Tibial nerve (tissue), 4 donors: ENCODE measurements around the gene XIRP2. TPM values are rescaled to one million over a fixed set of nuclear protein-coding genes. Genes with fewer than 3 reads are reported as not detected.

Experiments used
- DNase-seq, 2 donors: peaks; one replicate each; pipeline ENCODE4 v3.0.0-alpha.2; 2019; ENCODE audit warnings: low spot score in 2 of 2
- H3K27ac ChIP-seq, 4 donors: fragments of 200-600 bp; sonication (generic) in 3 of 4; one replicate each; pipeline ENCODE4 v1.5.1; 2017 to 2019; ENCODE audit warnings: mild to moderate bottlenecking in 1 of 4
- H3K27me3 ChIP-seq, 2 donors: fragments of 200-600 bp; sonication (generic) in 1 of 2; one replicate each; pipeline versions ENCODE4 v1.5.1 to v1.6.0; 2017 to 2019
- H3K36me3 ChIP-seq, 3 donors: fragments of 200-600 bp; sonication (generic); one replicate each; pipeline ENCODE4 v1.5.1; 2018 to 2019
- H3K4me1 ChIP-seq, 4 donors: fragments of 200-600 bp; sonication (generic) in 3 of 4; one replicate each; pipeline ENCODE4 v1.5.1; 2017 to 2019
- H3K4me3 ChIP-seq, 4 donors: fragments of 200-600 bp; sonication (generic) in 3 of 4; one replicate each; pipeline ENCODE4 v1.5.1; 2017 to 2019; ENCODE audit warnings: mild to moderate bottlenecking in 1 of 4, moderate library complexity in 1 of 4
- H3K9me3 ChIP-seq, 4 donors: fragments of 200-600 bp; sonication (generic) in 3 of 4; one replicate each; pipeline ENCODE4 v1.5.1; 2017 to 2019
- CTCF ChIP-seq, 5 experiments: fragments of 200-600 bp in 3 of 5; fragments of 450-650 bp in 2 of 5; sonication (generic) in 3 of 5; IDR thresholded peaks; one replicate each; pipeline ENCODE4 v1.5.1; 2016 to 2019; ENCODE audit warnings: antibody characterized with exemption in 5 of 5, mild to moderate bottlenecking in 3 of 5, moderate library complexity in 2 of 5
- EP300 ChIP-seq, 2 donors: sonication (generic); formaldehyde crosslinking; IDR thresholded peaks; one replicate each; pipeline ENCODE4 v1.6.1; 2017; ENCODE audit warnings: antibody characterized with exemption in 2 of 2, mild to moderate bottlenecking in 1 of 2
- POLR2A ChIP-seq, 2 donors: fragments of 450-650 bp; IDR thresholded peaks; one replicate each; pipeline ENCODE4 v1.6.1; 2017; ENCODE audit warnings: antibody characterized with exemption in 2 of 2, mild to moderate bottlenecking in 2 of 2, moderate library complexity in 2 of 2
- WGBS, 2 donors: methylation state at CpG; one replicate each; pipeline ENCODE4 v1.1.5; 2018; 5-methylcytosine and 5-hydroxymethylcytosine counted together
- total RNA-seq, 4 donors: library from RNA; depleted of rRNA; stranded (reverse); fragments of >200 nt; gene quantifications; one replicate each; pipeline ENCODE4 v1.1.0, GENCODE V29; 2016

XIRP2 gene
- total RNA-seq, 4 donors from 2014 or later, result under 0.01 to 1.8 (median 0.96) TPM

- no peaks in the 10 kb centered on the region for H3K4me1 ChIP-seq
- H3K27me3 ChIP-seq, result no peaks in the 10 kb centered on the region
- H3K4me3 ChIP-seq, result no peak overlapping the region
- no peaks in the 10 kb centered on the region for H3K36me3 ChIP-seq
- TF ChIP-seq POLR2A (IDR thresholded peaks at IDR 0.05), result no peak
- no peak for TF ChIP-seq CTCF (IDR thresholded peaks at IDR 0.05)
- no peak for TF ChIP-seq EP300 (IDR thresholded peaks at IDR 0.05)
- no peaks in the 10 kb centered on the region for H3K9me3 ChIP-seq
- no peak for DNase-seq
- no peak overlapping the region for H3K27ac ChIP-seq
- WGBS, 2 donors, result 22 to 24% methylated on average over 2 of the region's 2 CpGs
Observed at GRCh38 chr2:166891727-166892126, 3.4 kb downstream of the XIRP2 start.

GRCh38 chr2:166892397-166892796, 4.1 kb downstream of the XIRP2 start:
- H3K4me3 ChIP-seq, result no peak overlapping the region
- no peaks in the 10 kb centered on the region for H3K4me1 ChIP-seq
- H3K9me3 ChIP-seq, result no peaks in the 10 kb centered on the region
- DNase-seq, result no peak
- H3K27ac ChIP-seq, result no peak overlapping the region
- no peak for TF ChIP-seq EP300 (IDR thresholded peaks at IDR 0.05)
- no peak for TF ChIP-seq POLR2A (IDR thresholded peaks at IDR 0.05)
- TF ChIP-seq CTCF (IDR thresholded peaks at IDR 0.05), result no peak
- H3K36me3 ChIP-seq, result no peaks in the 10 kb centered on the region
- no peaks in the 10 kb centered on the region for H3K27me3 ChIP-seq

GRCh38 chr2:166895243-166895642, 7.0 kb downstream of the XIRP2 start:
- no peaks in the 10 kb centered on the region for H3K36me3 ChIP-seq
- WGBS, 2 donors, result 41 to 54% methylated on average over 2 of the region's 2 CpGs
- no peaks in the 10 kb centered on the region for H3K9me3 ChIP-seq
- no peak overlapping the region for H3K4me3 ChIP-seq
- no peaks in the 10 kb centered on the region for H3K4me1 ChIP-seq
- DNase-seq, result no peak
- H3K27me3 ChIP-seq, result no peaks in the 10 kb centered on the region
- TF ChIP-seq EP300 (IDR thresholded peaks at IDR 0.05) (no peak), POLR2A (IDR thresholded peaks at IDR 0.05) (no peak), CTCF (IDR thresholded peaks at IDR 0.05) (no peak)
- no peak overlapping the region for H3K27ac ChIP-seq

- no peaks in the 10 kb centered on the region for H3K4me1 ChIP-seq
- no peak overlapping the region for H3K4me3 ChIP-seq
- no peak for DNase-seq
- no peaks in the 10 kb centered on the region for H3K9me3 ChIP-seq
- H3K36me3 ChIP-seq, result no peaks in the 10 kb centered on the region
- TF ChIP-seq EP300 (IDR thresholded peaks at IDR 0.05) (no peak), CTCF (IDR thresholded peaks at IDR 0.05) (no peak), POLR2A (IDR thresholded peaks at IDR 0.05) (no peak)
- no peaks in the 10 kb centered on the region for H3K27me3 ChIP-seq
- no peak overlapping the region for H3K27ac ChIP-seq
Observed at GRCh38 chr2:166897666-166898065, 9.4 kb downstream of the XIRP2 start.

GRCh38 chr2:166899676-166900075, 11.4 kb downstream of the XIRP2 start:
- Histone ChIP-seq H3K27ac (no peak overlapping the region), H3K4me3 (no peak overlapping the region), H3K9me3 (no peaks in the 10 kb centered on the region), H3K36me3 (no peaks in the 10 kb centered on the region), H3K4me1 (no peaks in the 10 kb centered on the region), H3K27me3 (no peaks in the 10 kb centered on the region)
- no peak for DNase-seq
- 92 to 93% methylated on average over 5 of the region's 5 CpGs for WGBS, 2 donors
- TF ChIP-seq CTCF (IDR thresholded peaks at IDR 0.05), result no peak
- no peak for TF ChIP-seq POLR2A (IDR thresholded peaks at IDR 0.05)
- no peak for TF ChIP-seq EP300 (IDR thresholded peaks at IDR 0.05)
